ENCODE data around the gene GPR17. TPM values are rescaled to one million over a fixed set of nuclear protein-coding genes. Genes with fewer than 3 reads are reported as not detected.

Gene GPR17
- total and polyA plus RNA-seq, 2 donors: under 0.01 to 0.07 TPM

DNA sequence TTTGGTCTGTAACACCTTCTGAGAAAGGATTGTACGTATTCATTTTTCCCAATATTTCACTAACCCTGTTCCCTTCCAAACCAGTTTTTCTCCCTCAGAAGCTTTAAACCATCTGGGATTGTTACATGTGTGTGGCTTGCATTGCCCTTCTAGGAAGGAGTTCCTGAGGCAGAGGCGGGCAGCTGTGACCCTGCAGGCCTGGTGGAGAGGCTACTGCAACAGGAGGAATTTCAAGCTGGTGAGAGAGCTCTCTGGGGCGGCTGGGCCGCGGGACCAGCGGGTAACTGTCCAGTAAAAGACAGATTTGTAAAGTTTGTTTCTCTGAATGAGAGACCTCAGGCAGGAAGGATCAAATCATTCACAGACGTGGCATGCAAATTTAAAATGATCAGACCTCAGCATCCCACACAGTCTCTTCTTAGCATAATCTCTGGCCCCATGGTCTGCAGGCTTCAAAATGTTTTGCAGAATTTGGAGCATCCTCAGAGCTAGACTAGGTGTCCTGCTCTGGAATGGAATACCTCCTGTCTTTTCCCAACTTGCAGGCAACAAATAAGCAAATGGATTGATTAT lies 40.2 kb upstream of the GPR17 start:
- H3K4me1 ChIP-seq (ENCODE audit: control insufficient read depth in 2 of 2, insufficient read depth in 2 of 2, low read length in 2 of 2): peaks cover 11 to 30% of the 10 kb centered on the region in 2 donors
- H3K36me3 ChIP-seq (ENCODE audit: control insufficient read depth in 2 of 2, insufficient read depth in 2 of 2, low read length in 1 of 2): no peaks in the 10 kb centered on the region
- H3K4me3 ChIP-seq (ENCODE audit: low read length in 2 of 2): no peak overlapping the region
- no peaks in the 10 kb centered on the region for H3K27me3 ChIP-seq (ENCODE audit: control insufficient read depth in 2 of 2, insufficient read depth in 1 of 2, low read length in 1 of 2)
- 93% methylated on average over 7 of the region's 7 CpGs for WGBS
- H3K27ac ChIP-seq (ENCODE audit: low read depth in 1 of 2, low read length in 1 of 2): no peak overlapping the region
- DNase-seq (ENCODE audit: low read depth in 6 of 9, low spot score in 9 of 9): no peak
- H3K9me3 ChIP-seq (ENCODE audit: control insufficient read depth in 2 of 2, insufficient read depth in 1 of 2, low read length in 1 of 2): peaks cover 0 to under 1% of the 10 kb centered on the region in 2 donors

DNA sequence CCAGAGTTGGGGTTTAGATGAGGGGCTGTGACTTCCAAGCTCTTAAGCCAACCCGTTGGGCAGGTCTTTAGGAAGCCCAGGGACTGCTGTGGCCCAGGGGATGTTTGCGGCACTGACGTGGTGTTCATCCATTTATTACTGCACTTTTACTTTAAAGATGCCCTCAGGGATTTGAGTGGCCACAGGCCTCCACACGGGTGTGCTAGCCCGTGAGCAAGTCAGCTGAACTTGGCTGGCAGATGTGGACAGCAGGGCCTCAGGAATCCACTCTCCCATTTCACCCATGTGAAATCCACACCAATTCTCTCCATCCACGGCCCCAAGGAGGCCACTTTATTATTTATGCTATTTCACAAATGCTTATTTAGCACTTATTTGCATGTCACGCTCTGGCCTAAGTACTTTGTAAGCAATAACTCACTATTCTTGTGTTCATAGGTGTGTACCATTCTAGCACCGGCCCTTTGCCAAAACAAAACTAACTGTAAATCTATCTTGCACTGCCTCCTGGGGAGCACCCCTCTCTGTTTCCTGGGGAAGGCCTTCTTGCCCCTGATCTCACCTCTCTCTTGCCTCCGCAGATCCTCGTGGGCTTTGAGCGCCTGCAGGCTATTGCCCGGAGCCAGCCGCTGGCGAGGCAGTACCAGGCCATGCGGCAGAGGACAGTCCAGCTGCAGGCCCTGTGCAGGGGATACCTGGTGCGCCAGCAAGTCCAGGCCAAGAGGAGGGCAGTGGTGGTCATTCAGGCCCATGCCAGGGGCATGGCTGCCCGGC lies 39.1 kb upstream of the GPR17 start:
- 97% methylated on average over 17 of the region's 17 CpGs for WGBS
- Histone ChIP-seq H3K9me3 (ENCODE audit: control insufficient read depth in 2 of 2, insufficient read depth in 1 of 2, low read length in 1 of 2) (peaks cover 0 to 10% of the 10 kb centered on the region in 2 donors), H3K27ac (ENCODE audit: low read depth in 1 of 2, low read length in 1 of 2) (no peak overlapping the region), H3K4me3 (ENCODE audit: low read length in 2 of 2) (no peak overlapping the region), H3K4me1 (ENCODE audit: control insufficient read depth in 2 of 2, insufficient read depth in 2 of 2, low read length in 2 of 2) (peaks cover 11 to 30% of the 10 kb centered on the region in 2 donors), H3K27me3 (ENCODE audit: control insufficient read depth in 2 of 2, insufficient read depth in 1 of 2, low read length in 1 of 2) (no peaks in the 10 kb centered on the region), H3K36me3 (ENCODE audit: control insufficient read depth in 2 of 2, insufficient read depth in 2 of 2, low read length in 1 of 2) (no peaks in the 10 kb centered on the region)
- no peak for DNase-seq (ENCODE audit: low read depth in 6 of 9, low spot score in 9 of 9)

DNA sequence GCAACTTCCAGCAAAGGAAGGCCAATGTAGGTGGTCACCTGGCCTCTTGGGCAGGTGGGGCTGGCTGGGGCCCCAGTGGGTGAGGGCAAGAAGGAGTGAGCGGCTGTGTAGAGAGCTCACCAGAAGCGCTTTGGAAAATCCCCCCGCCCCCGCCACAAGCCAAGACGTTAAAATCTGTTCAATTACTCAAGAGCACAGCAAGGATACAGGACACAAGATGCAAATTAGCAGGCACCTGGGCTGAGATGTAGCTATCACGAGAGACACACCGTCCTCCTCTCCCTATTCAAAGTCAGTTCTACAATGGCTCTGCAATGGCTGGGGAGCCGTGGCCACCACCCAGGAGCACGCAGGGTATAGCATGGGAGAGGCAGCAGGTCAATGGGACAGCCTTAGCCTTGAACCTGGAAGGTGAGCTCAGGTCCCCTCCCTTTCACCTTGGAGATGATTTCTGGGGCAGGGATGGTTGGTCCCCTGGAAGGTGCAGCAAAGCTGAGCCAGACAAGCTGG lies 38.5 kb upstream of the GPR17 start:
- DNase-seq (ENCODE audit: low read depth in 6 of 9, low spot score in 9 of 9): no peak
- H3K4me3 ChIP-seq (ENCODE audit: low read length in 2 of 2): no peak overlapping the region
- no peaks in the 10 kb centered on the region for H3K36me3 ChIP-seq (ENCODE audit: control insufficient read depth in 2 of 2, insufficient read depth in 2 of 2, low read length in 1 of 2)
- H3K4me1 ChIP-seq (ENCODE audit: control insufficient read depth in 2 of 2, insufficient read depth in 2 of 2, low read length in 2 of 2): peaks cover 11 to 30% of the 10 kb centered on the region in 2 donors
- 98% methylated on average over 9 of the region's 9 CpGs for WGBS
- H3K9me3 ChIP-seq (ENCODE audit: control insufficient read depth in 2 of 2, insufficient read depth in 1 of 2, low read length in 1 of 2): peaks cover 2 to 15% of the 10 kb centered on the region in 2 donors
- no peak overlapping the region for H3K27ac ChIP-seq (ENCODE audit: low read depth in 1 of 2, low read length in 1 of 2)
- H3K27me3 ChIP-seq (ENCODE audit: control insufficient read depth in 2 of 2, insufficient read depth in 1 of 2, low read length in 1 of 2): no peaks in the 10 kb centered on the region

DNA sequence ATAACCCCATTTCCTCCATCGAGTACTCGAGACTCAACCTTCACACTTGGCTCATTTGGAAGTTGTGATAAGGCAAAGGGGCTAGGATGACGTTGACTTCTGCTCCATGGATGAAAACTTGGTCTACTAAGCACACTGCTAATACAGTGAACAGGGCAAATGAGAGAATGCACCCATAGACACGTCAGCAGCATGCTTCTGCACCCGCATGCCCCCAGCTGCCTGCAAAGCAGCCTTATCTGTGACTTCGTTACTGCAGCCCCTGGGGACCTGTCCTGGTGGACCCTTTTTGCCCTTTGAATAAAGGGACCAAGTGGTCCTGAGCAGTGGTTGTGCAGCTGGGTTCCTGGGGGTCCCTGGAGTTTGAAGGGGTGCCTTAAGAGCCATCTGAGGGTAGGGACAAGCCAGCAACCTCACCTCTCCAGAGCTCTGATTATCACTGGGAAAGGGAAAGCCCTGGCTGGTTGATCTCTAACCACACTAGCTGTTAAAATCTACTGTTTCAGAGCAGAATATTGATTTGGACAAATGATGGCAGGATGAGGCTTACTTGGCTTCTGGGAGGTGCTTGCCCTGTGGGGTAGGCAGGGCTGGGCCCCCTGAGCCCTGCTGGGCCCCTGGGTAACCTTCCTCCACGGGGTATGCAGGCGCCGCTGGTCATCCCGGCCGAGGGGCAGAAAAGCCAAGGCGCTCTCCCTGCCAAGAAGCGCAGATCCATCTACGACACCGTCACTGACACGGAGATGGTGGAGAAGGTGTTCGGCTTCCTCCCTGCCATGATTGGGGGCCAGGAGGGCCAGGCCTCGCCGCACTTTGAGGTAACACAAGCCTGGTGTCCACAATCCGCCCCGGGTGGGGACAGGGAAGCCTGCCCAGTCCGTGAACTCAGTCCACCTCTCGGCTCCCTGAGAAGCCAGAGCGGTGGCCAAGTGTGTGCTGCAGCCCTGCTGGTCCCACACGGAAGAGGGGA lies 37.6 kb upstream of the GPR17 start:
- 83% methylated on average over 25 of the region's 25 CpGs for WGBS
- Histone ChIP-seq H3K4me1 (ENCODE audit: control insufficient read depth in 2 of 2, insufficient read depth in 2 of 2, low read length in 2 of 2) (peaks cover 11 to 30% of the 10 kb centered on the region in 2 donors), H3K27ac (ENCODE audit: low read depth in 1 of 2, low read length in 1 of 2) (no peak overlapping the region), H3K4me3 (ENCODE audit: low read length in 2 of 2) (no peak overlapping the region), H3K9me3 (ENCODE audit: control insufficient read depth in 2 of 2, insufficient read depth in 1 of 2, low read length in 1 of 2) (peaks cover 2 to 19% of the 10 kb centered on the region in 2 donors), H3K36me3 (ENCODE audit: control insufficient read depth in 2 of 2, insufficient read depth in 2 of 2, low read length in 1 of 2) (no peaks in the 10 kb centered on the region), H3K27me3 (ENCODE audit: control insufficient read depth in 2 of 2, insufficient read depth in 1 of 2, low read length in 1 of 2) (no peaks in the 10 kb centered on the region)
- DNase-seq (ENCODE audit: low read depth in 6 of 9, low spot score in 9 of 9): no peak

DNA sequence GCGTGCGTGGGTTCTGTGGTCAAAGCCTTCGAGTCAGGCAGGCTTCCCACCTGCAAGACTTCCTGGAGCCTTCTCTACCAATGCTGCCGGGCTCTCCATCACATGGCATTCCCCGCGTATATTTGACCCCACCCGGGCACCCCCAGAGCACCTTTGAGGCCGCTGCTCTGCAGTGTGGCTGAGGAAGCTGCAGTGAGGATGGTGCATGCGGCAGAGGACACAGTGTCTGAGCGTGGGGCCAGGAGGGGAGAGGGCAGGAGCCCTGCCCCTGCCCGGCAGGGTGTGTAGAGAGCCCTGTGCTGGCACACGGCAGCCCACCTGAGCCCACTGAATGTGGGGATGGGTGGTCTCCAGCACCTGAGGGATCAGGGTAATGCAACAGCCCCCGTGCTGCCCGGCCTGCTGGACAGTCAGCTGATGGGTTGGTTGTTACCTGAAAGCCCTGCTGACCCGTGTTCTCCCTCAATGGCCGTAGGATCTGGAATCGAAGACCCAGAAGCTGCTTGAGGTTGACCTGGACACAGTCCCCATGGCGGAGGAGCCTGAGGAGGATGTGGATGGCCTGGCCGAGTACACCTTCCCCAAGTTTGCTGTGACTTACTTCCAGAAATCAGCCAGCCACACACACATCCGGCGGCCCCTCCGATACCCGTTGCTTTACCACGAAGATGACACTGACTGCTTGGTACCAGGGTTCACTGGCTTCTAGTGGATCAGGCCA lies 36.8 kb upstream of the GPR17 start:
- no peaks in the 10 kb centered on the region for H3K27me3 ChIP-seq (ENCODE audit: control insufficient read depth in 2 of 2, insufficient read depth in 1 of 2, low read length in 1 of 2)
- no peak overlapping the region for H3K4me3 ChIP-seq (ENCODE audit: low read length in 2 of 2)
- peak in 1 of 9 donors; percentile 41 for DNase-seq (ENCODE audit: low read depth in 6 of 9, low spot score in 9 of 9)
- no peak overlapping the region for H3K27ac ChIP-seq (ENCODE audit: low read depth in 1 of 2, low read length in 1 of 2)
- peaks cover 11 to 32% of the 10 kb centered on the region in 2 donors for H3K4me1 ChIP-seq (ENCODE audit: control insufficient read depth in 2 of 2, insufficient read depth in 2 of 2, low read length in 2 of 2)
- WGBS: 62% methylated on average over 24 of the region's 24 CpGs
- H3K9me3 ChIP-seq (ENCODE audit: control insufficient read depth in 2 of 2, insufficient read depth in 1 of 2, low read length in 1 of 2): peaks cover 2 to 19% of the 10 kb centered on the region in 2 donors
- H3K36me3 ChIP-seq (ENCODE audit: control insufficient read depth in 2 of 2, insufficient read depth in 2 of 2, low read length in 1 of 2): no peaks in the 10 kb centered on the region

DNA sequence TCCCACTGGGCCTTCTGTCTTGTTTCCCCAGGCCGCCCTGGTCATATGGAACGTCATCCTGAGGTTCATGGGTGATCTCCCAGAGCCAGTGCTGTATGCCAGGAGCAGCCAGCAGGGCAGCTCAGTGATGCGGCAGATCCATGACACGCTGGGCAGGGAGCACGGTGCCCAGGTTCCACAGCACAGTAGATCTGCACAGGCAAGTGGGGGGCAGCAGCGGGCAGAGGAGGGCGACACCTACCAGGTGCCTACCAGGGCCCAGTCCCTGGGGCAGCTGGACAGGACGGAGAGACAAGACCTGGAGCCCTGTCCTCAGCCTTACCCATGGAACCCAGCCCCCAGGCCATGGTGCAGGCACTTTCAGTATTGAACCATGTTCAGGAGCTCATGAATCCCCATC lies 36.1 kb upstream of the GPR17 start:
- DNase-seq (ENCODE audit: low read depth in 6 of 9, low spot score in 9 of 9): no peak
- Histone ChIP-seq H3K9me3 (ENCODE audit: control insufficient read depth in 2 of 2, insufficient read depth in 1 of 2, low read length in 1 of 2) (peaks cover 2 to 19% of the 10 kb centered on the region in 2 donors), H3K36me3 (ENCODE audit: control insufficient read depth in 2 of 2, insufficient read depth in 2 of 2, low read length in 1 of 2) (no peaks in the 10 kb centered on the region), H3K27me3 (ENCODE audit: control insufficient read depth in 2 of 2, insufficient read depth in 1 of 2, low read length in 1 of 2) (no peaks in the 10 kb centered on the region), H3K27ac (ENCODE audit: low read depth in 1 of 2, low read length in 1 of 2) (no peak overlapping the region), H3K4me1 (ENCODE audit: control insufficient read depth in 2 of 2, insufficient read depth in 2 of 2, low read length in 2 of 2) (peaks cover 14 to 35% of the 10 kb centered on the region in 2 donors), H3K4me3 (ENCODE audit: low read length in 2 of 2) (no peak overlapping the region)
- WGBS: 98% methylated on average over 8 of the region's 8 CpGs

DNA sequence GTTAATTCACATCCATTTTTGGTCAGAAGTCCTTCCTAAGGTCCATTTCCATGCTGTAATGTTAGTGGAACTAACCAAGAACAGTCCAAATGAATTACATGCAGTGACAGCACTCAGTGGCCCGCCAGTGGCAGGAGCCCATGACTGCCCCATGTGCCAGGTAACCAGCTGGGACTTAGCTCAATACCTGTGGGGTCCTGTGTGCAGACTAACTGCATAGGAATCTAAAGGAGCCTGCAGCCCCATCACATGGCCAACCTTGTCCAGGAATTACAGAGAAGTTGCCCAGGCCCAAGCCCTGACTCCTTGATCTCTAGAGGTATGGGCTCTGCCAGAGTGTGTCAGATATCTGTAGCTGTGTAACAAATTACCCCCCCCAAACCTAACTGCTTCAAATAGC lies 35.4 kb upstream of the GPR17 start:
- no peaks in the 10 kb centered on the region for H3K27me3 ChIP-seq (ENCODE audit: control insufficient read depth in 2 of 2, insufficient read depth in 1 of 2, low read length in 1 of 2)
- H3K4me3 ChIP-seq (ENCODE audit: low read length in 2 of 2): no peak overlapping the region
- peaks cover 22 to 42% of the 10 kb centered on the region in 2 donors for H3K4me1 ChIP-seq (ENCODE audit: control insufficient read depth in 2 of 2, insufficient read depth in 2 of 2, low read length in 2 of 2)
- WGBS: 98% methylated on average over 1 of the region's 1 CpG
- peaks cover 2 to 19% of the 10 kb centered on the region in 2 donors for H3K9me3 ChIP-seq (ENCODE audit: control insufficient read depth in 2 of 2, insufficient read depth in 1 of 2, low read length in 1 of 2)
- H3K36me3 ChIP-seq (ENCODE audit: control insufficient read depth in 2 of 2, insufficient read depth in 2 of 2, low read length in 1 of 2): no peaks in the 10 kb centered on the region
- H3K27ac ChIP-seq (ENCODE audit: low read depth in 1 of 2, low read length in 1 of 2): no peak overlapping the region
- no peak for DNase-seq (ENCODE audit: low read depth in 6 of 9, low spot score in 9 of 9)

DNA sequence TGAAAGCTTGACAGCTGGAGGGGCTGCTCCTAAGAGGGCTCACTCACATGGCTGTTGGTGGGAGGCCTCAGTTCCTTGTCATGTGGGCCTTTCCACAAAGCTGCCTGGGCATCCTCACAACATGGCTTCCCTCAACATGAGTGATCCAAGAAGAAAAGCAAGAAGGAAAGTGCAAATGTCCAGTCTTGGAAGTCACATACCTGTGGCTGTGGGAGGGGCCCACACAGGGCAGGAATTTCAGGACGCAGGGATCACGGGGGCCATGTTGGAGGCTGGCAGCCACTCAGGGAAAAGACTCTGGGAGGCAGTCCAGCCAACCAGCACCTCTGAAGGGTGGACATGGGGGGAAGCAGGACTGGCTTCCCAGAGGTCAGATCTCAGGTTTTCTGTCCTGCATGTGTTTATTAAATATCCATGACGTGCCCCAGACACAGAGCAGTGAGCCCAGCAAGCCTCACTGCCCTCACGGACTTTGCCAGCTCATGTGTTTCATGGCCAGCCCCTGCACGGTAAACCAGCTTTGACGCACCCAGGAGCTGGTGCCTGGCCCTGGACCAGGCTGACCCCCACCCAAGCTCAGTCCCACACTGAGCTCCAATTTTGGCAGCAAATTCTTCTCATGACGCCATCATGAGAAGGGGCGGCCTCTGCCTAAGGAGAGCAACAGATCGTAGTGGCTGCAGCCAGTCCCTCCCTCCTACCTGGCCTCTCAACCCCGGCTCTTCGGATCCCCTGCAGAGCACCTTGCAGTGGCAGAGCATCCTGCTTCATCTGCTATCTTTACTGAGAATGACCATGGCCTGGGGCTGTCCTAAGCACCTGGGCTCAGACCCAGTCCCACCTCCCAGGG lies 34.7 kb upstream of the GPR17 start:
- H3K36me3 ChIP-seq (ENCODE audit: control insufficient read depth in 2 of 2, insufficient read depth in 2 of 2, low read length in 1 of 2): no peaks in the 10 kb centered on the region
- DNase-seq (ENCODE audit: low read depth in 6 of 9, low spot score in 9 of 9): no peak
- H3K27ac ChIP-seq (ENCODE audit: low read depth in 1 of 2, low read length in 1 of 2): no peak overlapping the region
- peaks cover 29 to 49% of the 10 kb centered on the region in 2 donors for H3K4me1 ChIP-seq (ENCODE audit: control insufficient read depth in 2 of 2, insufficient read depth in 2 of 2, low read length in 2 of 2)
- H3K27me3 ChIP-seq (ENCODE audit: control insufficient read depth in 2 of 2, insufficient read depth in 1 of 2, low read length in 1 of 2): no peaks in the 10 kb centered on the region
- H3K4me3 ChIP-seq (ENCODE audit: low read length in 2 of 2): no peak overlapping the region
- WGBS: 98% methylated on average over 11 of the region's 11 CpGs
- peaks cover 2 to 19% of the 10 kb centered on the region in 2 donors for H3K9me3 ChIP-seq (ENCODE audit: control insufficient read depth in 2 of 2, insufficient read depth in 1 of 2, low read length in 1 of 2)
